Suppressor macrophage treated with lipopolysaccharide for 4 hours (primary cell): ENCODE results near the gene SLC8A3.
A peak's percentile ranks its signal among the peaks of the same experiment; 100 is the strongest.

Source experiments
- DNase-seq: peaks from one replicate; pipeline ENCODE4 v3.0.0-alpha.2; 2020

SLC8A3 gene

GRCh38 chr14:70057519-70058136 is 131.1 kb downstream of the SLC8A3 start:
- DNase-seq = no peak

GRCh38 chr14:70052990-70053389 is 135.8 kb downstream of the SLC8A3 start:
- DNase-seq = peak; percentile 15

- DNase-seq = no peak
Measured at GRCh38 chr14:70050136-70050535, 138.6 kb downstream of the SLC8A3 start.

GRCh38 chr14:70049605-70050004 is 139.1 kb downstream of the SLC8A3 start:
- no peak for DNase-seq

GRCh38 chr14:70048313-70048654 is 140.5 kb downstream of the SLC8A3 start:
- no peak for DNase-seq

GRCh38 chr14:70047598-70048312 is 141.0 kb downstream of the SLC8A3 start:
- no peak for DNase-seq

GRCh38 chr14:70045844-70046535 is 142.8 kb downstream of the SLC8A3 start:
- peak; percentile 27 for DNase-seq

- peak; percentile 0 for DNase-seq
Measured at GRCh38 chr14:70045310-70045709, 143.4 kb downstream of the SLC8A3 start.

- peak; percentile 14 for DNase-seq
Measured at GRCh38 chr14:70043001-70043400, 145.8 kb downstream of the SLC8A3 start.

GRCh38 chr14:70036665-70037064 is 152.1 kb downstream of the SLC8A3 start:
- no peak for DNase-seq

GRCh38 chr14:70034257-70034656 is 154.5 kb downstream of the SLC8A3 start:
- no peak for DNase-seq

GRCh38 chr14:70033561-70033960 is 155.2 kb downstream of the SLC8A3 start:
- DNase-seq = no peak

- no peak for DNase-seq
Measured at GRCh38 chr14:70033116-70033515, 155.6 kb downstream of the SLC8A3 start.

GRCh38 chr14:70032447-70032846 is 156.3 kb downstream of the SLC8A3 start:
- DNase-seq = no peak

- no peak for DNase-seq
Measured at GRCh38 chr14:70032016-70032415, 156.7 kb downstream of the SLC8A3 start.

GRCh38 chr14:70029296-70030132 is 159.2 kb downstream of the SLC8A3 start:
- DNase-seq = no peak

- peak; percentile 79 for DNase-seq
Measured at GRCh38 chr14:70027785-70028428, 160.8 kb downstream of the SLC8A3 start.

- DNase-seq = no peak
Measured at GRCh38 chr14:70023871-70024270, 164.9 kb downstream of the SLC8A3 start.

GRCh38 chr14:70022771-70023445 is 165.8 kb downstream of the SLC8A3 start:
- DNase-seq = no peak

- DNase-seq = peak; percentile 42
Measured at GRCh38 chr14:70021548-70022220, 167.1 kb downstream of the SLC8A3 start.

- no peak for DNase-seq
Measured at GRCh38 chr14:70020352-70021170, 168.2 kb downstream of the SLC8A3 start.
